Large intestine (tissue), 12 donors: Measurements from ENCODE around the gene BRI3. TPM values are rescaled to one million over a fixed set of nuclear protein-coding genes. Genes with fewer than 3 reads are reported as not detected.
A peak's percentile ranks its signal among the peaks of the same experiment; 100 is the strongest.

ENCODE experiments used
- DNase-seq, 2 donors: peaks; one replicate each; pipeline versions ENCODE4 v3.0.0 to v3.0.0-alpha.2; 2013
- H3K27ac ChIP-seq: one replicate; pipeline ENCODE4 v1.5.1; 2013; ENCODE audit warnings: low read length
- H3K27me3 ChIP-seq: 2 replicates; pipeline ENCODE4 v1.6.1; 2013; ENCODE audit warnings: low read length; ENCODE audit not compliant: control insufficient read depth, insufficient read depth
- H3K36me3 ChIP-seq: 2 replicates; pipeline ENCODE4 v1.6.1; 2013; ENCODE audit warnings: low read length; ENCODE audit not compliant: control insufficient read depth, insufficient read depth
- H3K4me1 ChIP-seq: one replicate; pipeline ENCODE4 v1.6.1; 2013; ENCODE audit warnings: low read length; ENCODE audit not compliant: control insufficient read depth, insufficient read depth
- H3K4me3 ChIP-seq: one replicate; pipeline ENCODE4 v1.5.1; 2013; ENCODE audit warnings: low read length
- H3K9me3 ChIP-seq: one replicate; pipeline ENCODE4 v1.6.1; 2013; ENCODE audit warnings: mild to moderate bottlenecking, low read depth, low read length, moderate library complexity; ENCODE audit not compliant: control insufficient read depth
- WGBS: methylation state at CpG from one replicate; pipeline ENCODE4 v1.1.5; 2013; ENCODE audit warnings: low lambda C conversion rate; ENCODE audit not compliant: insufficient coverage; 5-methylcytosine and 5-hydroxymethylcytosine counted together
- long read RNA-seq, 11 donors: transcript quantifications; one replicate each; lab custom pipeline, GENCODE V29; 2026
- polyA plus RNA-seq: library from polyadenylated mRNA; unstranded; fragments of 120-200 nt; gene quantifications from one replicate; pipeline ENCODE4 v1.2.1, GENCODE V29; 2013

Gene BRI3, protein sequence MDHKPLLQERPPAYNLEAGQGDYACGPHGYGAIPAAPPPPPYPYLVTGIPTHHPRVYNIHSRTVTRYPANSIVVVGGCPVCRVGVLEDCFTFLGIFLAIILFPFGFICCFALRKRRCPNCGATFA
- 207 TPM for polyA plus RNA-seq
- long read RNA-seq, donor 1, transcript BRI3-201 (3 exons, 780 nt), result major isoform, 114 of 119 reads
- long read RNA-seq, donor 1, partial matches to known transcripts, result 5 of 119 reads
- long read RNA-seq, donor 1, other reads (novel, unspliced or antisense), result 0 of 119 reads
- long read RNA-seq, donor 2, transcript BRI3-201 (3 exons, 780 nt), result major isoform, 289 of 308 reads
- long read RNA-seq, donor 2, partial matches to known transcripts, result 16 of 308 reads
- long read RNA-seq, donor 2, other reads (novel, unspliced or antisense), result 0 of 308 reads
- long read RNA-seq, donor 3, transcript BRI3-201 (3 exons, 780 nt), result major isoform, 333 of 520 reads
- long read RNA-seq, donor 3, partial matches to known transcripts, result 173 of 520 reads
- long read RNA-seq, donor 3, other reads (novel, unspliced or antisense), result 10 of 520 reads
- long read RNA-seq, donor 4, transcript BRI3-201 (3 exons, 780 nt), result major isoform, 37 of 48 reads
- long read RNA-seq, donor 4, partial matches to known transcripts, result 10 of 48 reads
- long read RNA-seq, donor 4, other reads (novel, unspliced or antisense), result 0 of 48 reads
- long read RNA-seq, donor 5, transcript BRI3-201 (3 exons, 780 nt), result major isoform, 70 of 70 reads
- long read RNA-seq, donor 5, partial matches to known transcripts, result 0 of 70 reads
- long read RNA-seq, donor 5, other reads (novel, unspliced or antisense), result 0 of 70 reads
- long read RNA-seq, donor 6, transcript BRI3-202 (3 exons, 667 nt), result minor isoform, 6 of 366 reads
- long read RNA-seq, donor 6, transcript BRI3-201 (3 exons, 780 nt), result major isoform, 284 of 366 reads
- long read RNA-seq, donor 6, partial matches to known transcripts, result 65 of 366 reads
- long read RNA-seq, donor 6, other reads (novel, unspliced or antisense), result 8 of 366 reads
- long read RNA-seq, donor 7, transcript BRI3-201 (3 exons, 780 nt), result major isoform, 81 of 119 reads
- long read RNA-seq, donor 7, partial matches to known transcripts, result 38 of 119 reads
- long read RNA-seq, donor 7, other reads (novel, unspliced or antisense), result 0 of 119 reads
- long read RNA-seq, donor 8, transcript BRI3-201 (3 exons, 780 nt), result major isoform, 280 of 321 reads
- long read RNA-seq, donor 8, transcript BRI3-204 (2 exons, 472 nt), result minor isoform, 5 of 321 reads
- long read RNA-seq, donor 8, partial matches to known transcripts, result 32 of 321 reads
- long read RNA-seq, donor 8, other reads (novel, unspliced or antisense), result 0 of 321 reads
- long read RNA-seq, donor 9, transcript BRI3-201 (3 exons, 780 nt), result major isoform, 227 of 260 reads
- long read RNA-seq, donor 9, partial matches to known transcripts, result 31 of 260 reads
- long read RNA-seq, donor 9, other reads (novel, unspliced or antisense), result 0 of 260 reads
- long read RNA-seq, donor 10, transcript BRI3-201 (3 exons, 780 nt), result major isoform, 278 of 302 reads
- long read RNA-seq, donor 10, partial matches to known transcripts, result 17 of 302 reads
- long read RNA-seq, donor 10, other reads (novel, unspliced or antisense), result 6 of 302 reads
- long read RNA-seq, donor 11, transcript BRI3-201 (3 exons, 780 nt), result major isoform, 185 of 193 reads
- long read RNA-seq, donor 11, partial matches to known transcripts, result 0 of 193 reads
- long read RNA-seq, donor 11, other reads (novel, unspliced or antisense), result 5 of 193 reads

DNA sequence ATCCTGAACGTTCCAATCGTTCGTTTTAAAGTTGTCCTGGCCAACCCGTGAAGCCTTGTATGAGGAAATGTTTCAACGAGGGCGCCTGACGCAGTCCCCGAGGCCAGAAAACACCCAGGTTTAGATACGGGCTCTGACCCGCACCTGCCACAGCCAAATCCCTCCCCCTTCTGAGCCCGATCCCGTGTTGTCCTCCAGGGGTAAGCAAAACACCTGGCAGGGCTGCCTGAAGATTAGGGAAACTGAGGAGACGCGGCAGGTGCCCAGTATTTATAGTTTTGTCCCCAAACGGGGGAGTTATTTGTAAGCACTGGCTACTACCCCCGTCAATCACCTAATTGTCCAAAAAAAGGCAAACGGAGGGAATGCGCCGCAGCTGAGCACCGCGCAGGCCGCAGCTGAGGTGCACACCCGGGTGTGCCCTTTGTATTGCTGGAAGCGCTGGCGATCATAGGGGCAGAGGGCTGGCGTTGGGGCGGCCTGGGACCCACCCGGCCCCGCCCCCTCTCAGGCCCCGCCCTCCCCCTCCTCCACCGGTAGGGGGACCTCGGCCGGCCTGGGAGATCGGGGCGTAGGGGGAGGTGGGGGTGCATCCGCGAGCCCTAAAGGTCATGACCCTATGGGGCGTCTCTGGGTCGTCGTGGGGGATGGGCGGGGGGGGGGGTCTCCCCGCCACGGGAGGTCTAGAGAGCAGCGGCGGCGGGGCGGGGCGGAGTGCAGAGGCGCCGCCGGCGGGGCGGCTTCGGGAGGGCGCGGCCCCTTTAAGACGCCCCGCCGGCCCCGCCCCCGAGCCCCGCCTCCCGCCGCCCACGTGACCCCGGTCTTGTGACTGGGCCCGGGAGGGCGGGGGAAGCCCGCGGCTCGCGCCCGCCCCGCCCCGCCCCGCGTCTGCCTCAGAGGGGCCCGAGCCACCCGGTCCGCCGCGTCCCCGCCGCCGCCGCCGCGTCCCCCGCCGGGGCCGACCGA, at the start of gene BRI3:
Gene BRI3 (plus strand): TSS at position 896 of the 966 bp plus-strand sequence. CDS start 110 bp downstream, outside the sequence.
- Histone ChIP-seq H3K27ac (peak within 1 kb of the TSS; percentile 91), H3K9me3 (no peaks in the 10 kb centered on the region), H3K4me3 (peak within 1 kb of the TSS; percentile 94), H3K36me3 (peaks cover 18% of the 10 kb centered on the region), H3K4me1 (peaks cover 34% of the 10 kb centered on the region), H3K27me3 (no peaks in the 10 kb centered on the region)
- DNase-seq, result peak; percentile 74 to 85
- whole genome bisulfite sequencing, result no CpG with 5 or more reads among the region's 92 CpGs

DNA sequence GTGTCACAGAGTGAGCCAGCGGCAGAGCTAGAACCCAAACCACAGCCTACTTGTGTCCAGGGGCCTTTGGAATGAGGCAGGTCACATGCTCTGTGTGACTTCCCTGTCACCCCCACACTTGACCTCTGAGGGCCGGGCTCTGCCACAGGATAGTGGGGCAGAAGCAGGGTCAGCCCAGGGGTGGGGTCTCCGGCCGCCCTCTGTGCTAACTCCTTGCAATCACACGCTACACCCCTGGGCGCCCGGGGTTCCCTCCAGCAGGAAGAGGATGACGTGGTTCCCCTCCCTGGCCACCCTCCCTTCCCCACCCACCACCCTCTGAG, 49.3 kb upstream of the BRI3 start:
- Histone ChIP-seq H3K36me3 (peaks cover 16% of the 10 kb centered on the region), H3K27me3 (no peaks in the 10 kb centered on the region), H3K4me1 (no peaks in the 10 kb centered on the region), H3K27ac (no peak overlapping the region), H3K9me3 (no peaks in the 10 kb centered on the region), H3K4me3 (no peak overlapping the region)
- WGBS, result no CpG with 5 or more reads among the region's 8 CpGs
- DNase-seq, result no peak

DNA sequence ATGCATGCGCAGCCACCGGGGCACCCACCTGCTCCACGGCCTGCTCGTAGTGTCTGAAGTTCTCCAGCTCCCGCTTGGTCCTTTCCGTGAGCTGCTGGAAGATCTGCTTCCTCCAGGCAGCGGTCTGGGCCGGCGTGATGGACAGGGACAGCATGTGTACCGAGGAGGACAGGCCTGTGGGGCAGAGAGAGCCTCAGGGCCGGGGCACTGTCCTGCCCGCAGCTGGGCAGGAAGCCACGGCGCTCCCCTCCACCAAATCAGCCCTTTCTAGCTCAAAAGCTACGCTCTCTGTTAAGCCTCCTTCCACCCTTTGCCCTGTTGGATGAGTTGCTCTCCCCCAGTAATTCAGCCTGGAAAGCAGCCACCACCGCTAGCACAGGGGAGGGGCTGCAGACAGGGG, 48.7 kb upstream of the BRI3 start:
- DNase-seq, result no peak
- WGBS, result no CpG with 5 or more reads among the region's 16 CpGs
- no peaks in the 10 kb centered on the region for H3K4me1 ChIP-seq
- H3K9me3 ChIP-seq, result no peaks in the 10 kb centered on the region
- H3K36me3 ChIP-seq, result peaks cover 16% of the 10 kb centered on the region
- no peak overlapping the region for H3K4me3 ChIP-seq
- H3K27ac ChIP-seq, result no peak overlapping the region
- no peaks in the 10 kb centered on the region for H3K27me3 ChIP-seq

DNA sequence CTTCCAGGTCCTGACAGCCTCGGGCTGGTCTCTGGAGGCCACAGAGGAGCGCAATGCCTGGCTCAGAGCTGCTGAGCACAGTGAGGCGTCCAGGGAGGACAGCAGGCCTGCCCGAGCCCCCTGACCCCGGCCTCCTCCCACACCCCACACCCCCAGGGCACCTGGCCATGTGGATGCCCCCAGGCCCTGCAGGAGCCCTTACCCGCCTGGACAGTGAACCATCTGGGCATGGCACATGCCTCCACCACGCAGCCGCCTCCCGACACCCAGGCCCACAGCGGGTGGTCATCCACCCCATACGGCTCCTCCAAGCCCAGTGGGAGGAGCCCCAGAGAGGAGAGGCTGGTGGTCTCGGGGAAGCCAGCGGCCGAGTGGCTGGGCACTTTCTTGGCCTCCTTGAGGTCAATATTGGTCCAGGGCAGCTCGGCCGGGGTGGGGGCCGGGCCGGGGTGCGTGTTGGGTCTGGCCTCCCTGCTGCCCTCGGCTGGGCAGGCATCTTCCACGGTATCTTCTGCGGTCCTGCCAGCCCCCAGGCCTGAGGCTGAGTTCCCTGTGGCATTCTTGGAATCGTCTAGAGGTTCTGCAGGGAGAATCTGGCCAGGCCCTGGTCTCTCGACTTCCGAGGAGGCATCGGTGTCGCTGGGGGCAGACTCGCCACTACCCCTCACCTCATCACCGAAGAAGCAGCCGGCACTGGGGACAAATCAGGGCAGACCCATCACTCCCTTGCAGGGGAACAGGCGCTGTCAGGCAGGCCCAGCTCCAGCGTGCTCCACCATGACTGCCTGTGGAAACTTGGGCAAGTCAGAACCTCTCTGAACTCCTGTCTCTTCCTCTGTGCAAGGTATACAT, 48.0 kb upstream of the BRI3 start:
- Histone ChIP-seq H3K36me3 (peaks cover 22% of the 10 kb centered on the region), H3K9me3 (no peaks in the 10 kb centered on the region), H3K4me1 (no peaks in the 10 kb centered on the region), H3K27me3 (no peaks in the 10 kb centered on the region), H3K27ac (no peak overlapping the region), H3K4me3 (no peak overlapping the region)
- WGBS, result no CpG with 5 or more reads among the region's 32 CpGs
- no peak for DNase-seq

DNA sequence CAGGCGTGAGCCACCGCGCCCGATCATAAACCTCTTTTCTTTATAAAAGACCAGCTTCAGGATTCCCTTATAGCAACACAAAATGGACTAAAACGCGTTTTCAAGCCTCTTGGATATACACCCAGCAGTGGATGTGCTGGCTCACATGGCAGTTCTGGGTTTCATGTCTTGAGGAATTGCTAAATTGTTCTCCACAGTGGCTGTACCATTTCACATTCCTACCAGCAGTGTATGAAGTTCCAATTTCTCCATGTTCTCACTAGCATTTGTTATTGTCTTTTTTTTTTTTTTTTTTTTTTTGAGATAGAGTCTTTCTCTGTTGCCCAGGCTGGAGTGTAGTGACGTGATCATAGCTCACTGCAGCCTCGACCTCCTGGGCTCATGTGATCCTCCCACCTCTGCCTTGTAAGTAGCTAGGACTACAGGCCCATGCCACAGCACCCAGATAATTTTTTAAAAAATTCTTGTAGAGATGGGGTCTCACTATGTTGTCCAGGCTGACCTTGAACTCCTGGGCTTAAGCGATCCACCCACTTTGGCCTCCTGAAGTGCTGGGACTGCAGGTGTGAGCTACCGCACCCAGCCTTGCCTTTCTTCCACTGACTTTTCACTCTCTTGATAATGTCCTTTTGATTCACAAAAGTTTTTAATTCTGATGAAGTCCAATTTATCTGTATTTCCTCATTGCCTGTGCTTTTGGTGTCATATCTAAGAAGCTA, 46.9 kb upstream of the BRI3 start:
- Histone ChIP-seq H3K27ac (no peak overlapping the region), H3K4me1 (no peaks in the 10 kb centered on the region), H3K4me3 (no peak overlapping the region), H3K9me3 (no peaks in the 10 kb centered on the region), H3K36me3 (peaks cover 27% of the 10 kb centered on the region), H3K27me3 (no peaks in the 10 kb centered on the region)
- no CpG with 5 or more reads among the region's 10 CpGs for WGBS
- DNase-seq, result no peak

DNA sequence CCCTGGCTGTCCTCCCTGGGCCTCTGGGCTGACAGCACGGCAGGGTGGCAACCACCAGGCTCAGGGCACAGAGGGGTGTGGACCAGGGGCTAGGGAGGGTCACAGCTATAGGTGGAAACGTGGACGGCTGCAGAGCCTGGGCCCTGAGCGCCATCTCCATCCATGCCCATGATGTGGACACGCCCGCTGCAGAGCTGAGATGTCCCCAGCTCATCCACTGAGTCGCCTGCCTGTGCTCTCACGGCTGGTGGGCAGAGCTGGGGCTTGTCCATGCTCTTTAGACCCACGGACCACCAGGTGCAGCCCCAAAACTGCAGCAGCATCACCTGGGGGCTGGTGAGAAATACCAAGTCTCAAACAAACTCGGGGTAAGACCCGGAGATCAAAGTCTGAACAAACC, 45.6 kb upstream of the BRI3 start:
- H3K36me3 ChIP-seq, result peaks cover 25% of the 10 kb centered on the region
- WGBS, result no CpG with 5 or more reads among the region's 11 CpGs

DNA sequence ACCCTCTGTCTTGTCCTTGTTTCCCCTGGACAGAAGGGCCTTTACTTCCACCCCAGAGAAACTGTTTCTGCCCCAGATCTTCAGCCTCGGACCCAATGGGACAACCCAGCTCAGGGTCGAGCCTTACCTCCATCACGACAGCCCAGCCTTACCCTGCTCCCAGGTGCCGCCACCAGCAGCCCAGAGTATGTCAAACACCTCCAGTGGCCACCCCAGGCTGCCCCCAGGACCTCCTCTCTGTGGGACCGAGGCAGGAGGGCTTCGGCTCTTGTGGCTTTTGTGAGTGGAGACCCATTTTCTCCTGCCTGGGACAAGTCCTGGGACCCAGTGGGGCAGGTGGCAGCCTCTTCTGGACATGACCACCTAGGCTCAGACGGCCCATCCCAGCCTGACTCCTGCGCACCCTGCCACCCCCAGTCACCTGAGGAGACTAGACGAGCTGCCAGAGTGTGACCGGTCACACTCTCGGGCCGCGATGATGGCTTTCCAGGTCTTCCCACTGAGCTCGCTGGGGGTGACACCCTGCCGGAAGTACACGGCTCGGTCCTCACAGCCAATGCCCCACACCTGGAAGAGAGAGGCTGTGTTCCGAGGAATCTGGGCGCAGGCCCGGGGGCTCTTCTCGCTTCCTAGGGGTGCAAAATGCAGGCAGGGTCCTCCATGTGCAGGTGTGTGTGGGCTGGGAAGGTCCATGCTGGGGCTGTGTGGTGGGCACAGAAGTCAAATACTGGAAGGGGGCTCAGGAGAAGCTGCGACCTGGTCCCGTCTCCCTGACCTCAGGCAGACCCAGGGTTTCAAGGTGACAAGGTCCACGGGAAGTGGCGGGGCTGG, 44.9 kb upstream of the BRI3 start:
- no peaks in the 10 kb centered on the region for H3K27me3 ChIP-seq
- H3K9me3 ChIP-seq, result no peaks in the 10 kb centered on the region
- no peak overlapping the region for H3K27ac ChIP-seq
- no peak overlapping the region for H3K4me3 ChIP-seq
- no peaks in the 10 kb centered on the region for H3K4me1 ChIP-seq
- H3K36me3 ChIP-seq, result peaks cover 25% of the 10 kb centered on the region
- DNase-seq, result no peak
- no CpG with 5 or more reads among the region's 25 CpGs for WGBS

More for the DNA sequence above, 45.6 kb upstream of the BRI3 start:
- Histone ChIP-seq H3K27ac (no peak overlapping the region), H3K27me3 (no peaks in the 10 kb centered on the region), H3K4me1 (no peaks in the 10 kb centered on the region), H3K9me3 (no peaks in the 10 kb centered on the region), H3K4me3 (no peak overlapping the region)
- DNase-seq, result no peak
